Fibroblast of pulmonary artery (primary cell): ENCODE results near the gene ABRACL.

Experiments
- DNase-seq: peaks from one replicate; pipeline ENCODE4 v3.0.0-alpha.2; 2010; ENCODE audit warnings: low read depth
- H3K4me3 ChIP-seq: replicated peaks from 2 replicates; pipeline ENCODE4 v1.5.1; 2011; ENCODE audit warnings: low read depth, mild to moderate bottlenecking, control low read depth, low read length, moderate library complexity
- TF ChIP-seq, protein P1 (sequence below): IDR thresholded peaks from 2 replicates; pipeline ENCODE4 v1.5.1; 2011; ENCODE audit warnings: mild to moderate bottlenecking, control low read depth, low read length, inconsistent platforms; ENCODE audit errors: missing control alignments

Gene ABRACL

DNA sequence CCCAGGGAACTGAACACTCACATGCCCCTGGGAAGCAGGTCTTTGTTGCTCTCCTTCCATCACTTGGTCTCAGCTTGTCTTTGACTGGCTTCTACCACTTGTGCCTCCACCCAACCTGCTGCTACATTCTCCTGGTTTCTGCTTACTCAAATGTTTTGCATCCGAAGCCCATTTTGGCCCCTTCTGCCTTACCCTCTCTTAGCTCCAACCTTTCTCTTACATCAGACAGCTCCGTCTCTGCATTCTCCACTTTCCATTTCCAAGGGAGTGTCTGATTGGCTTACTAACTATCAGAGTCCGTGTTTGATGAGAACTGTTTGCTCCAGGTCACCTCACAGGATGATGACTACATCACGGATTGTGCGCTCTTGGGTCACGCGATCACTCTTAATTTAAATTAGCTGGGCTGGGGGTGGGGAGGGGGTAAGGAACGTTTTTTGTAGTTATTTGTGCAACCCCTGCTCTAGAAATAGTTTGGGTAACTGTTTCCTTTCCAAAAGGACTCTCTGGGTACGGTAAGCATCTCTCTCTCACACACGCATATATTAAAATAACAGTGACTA is 844 bp upstream of the ABRACL start:
- TF ChIP-seq, protein P1, sequence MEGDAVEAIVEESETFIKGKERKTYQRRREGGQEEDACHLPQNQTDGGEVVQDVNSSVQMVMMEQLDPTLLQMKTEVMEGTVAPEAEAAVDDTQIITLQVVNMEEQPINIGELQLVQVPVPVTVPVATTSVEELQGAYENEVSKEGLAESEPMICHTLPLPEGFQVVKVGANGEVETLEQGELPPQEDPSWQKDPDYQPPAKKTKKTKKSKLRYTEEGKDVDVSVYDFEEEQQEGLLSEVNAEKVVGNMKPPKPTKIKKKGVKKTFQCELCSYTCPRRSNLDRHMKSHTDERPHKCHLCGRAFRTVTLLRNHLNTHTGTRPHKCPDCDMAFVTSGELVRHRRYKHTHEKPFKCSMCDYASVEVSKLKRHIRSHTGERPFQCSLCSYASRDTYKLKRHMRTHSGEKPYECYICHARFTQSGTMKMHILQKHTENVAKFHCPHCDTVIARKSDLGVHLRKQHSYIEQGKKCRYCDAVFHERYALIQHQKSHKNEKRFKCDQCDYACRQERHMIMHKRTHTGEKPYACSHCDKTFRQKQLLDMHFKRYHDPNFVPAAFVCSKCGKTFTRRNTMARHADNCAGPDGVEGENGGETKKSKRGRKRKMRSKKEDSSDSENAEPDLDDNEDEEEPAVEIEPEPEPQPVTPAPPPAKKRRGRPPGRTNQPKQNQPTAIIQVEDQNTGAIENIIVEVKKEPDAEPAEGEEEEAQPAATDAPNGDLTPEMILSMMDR, result no peak

GRCh38 chr6:139028215-139028657 is 309 bp upstream of the ABRACL start:
- DNase-seq, result no peak
- peak overlapping the region; percentile 91 for H3K4me3 ChIP-seq
- TF ChIP-seq, protein P1, result no peak

More for the DNA sequence above, 844 bp upstream of the ABRACL start:
- H3K4me3 ChIP-seq, result peak overlapping the region; percentile 91
- DNase-seq, result peak; percentile 30

GRCh38 chr6:139029470-139030227 is 1.1 kb downstream of the ABRACL start:
- DNase-seq, result peak; percentile 82
- TF ChIP-seq, protein P1, result no peak
- H3K4me3 ChIP-seq, result peak overlapping the region; percentile 91

DNA sequence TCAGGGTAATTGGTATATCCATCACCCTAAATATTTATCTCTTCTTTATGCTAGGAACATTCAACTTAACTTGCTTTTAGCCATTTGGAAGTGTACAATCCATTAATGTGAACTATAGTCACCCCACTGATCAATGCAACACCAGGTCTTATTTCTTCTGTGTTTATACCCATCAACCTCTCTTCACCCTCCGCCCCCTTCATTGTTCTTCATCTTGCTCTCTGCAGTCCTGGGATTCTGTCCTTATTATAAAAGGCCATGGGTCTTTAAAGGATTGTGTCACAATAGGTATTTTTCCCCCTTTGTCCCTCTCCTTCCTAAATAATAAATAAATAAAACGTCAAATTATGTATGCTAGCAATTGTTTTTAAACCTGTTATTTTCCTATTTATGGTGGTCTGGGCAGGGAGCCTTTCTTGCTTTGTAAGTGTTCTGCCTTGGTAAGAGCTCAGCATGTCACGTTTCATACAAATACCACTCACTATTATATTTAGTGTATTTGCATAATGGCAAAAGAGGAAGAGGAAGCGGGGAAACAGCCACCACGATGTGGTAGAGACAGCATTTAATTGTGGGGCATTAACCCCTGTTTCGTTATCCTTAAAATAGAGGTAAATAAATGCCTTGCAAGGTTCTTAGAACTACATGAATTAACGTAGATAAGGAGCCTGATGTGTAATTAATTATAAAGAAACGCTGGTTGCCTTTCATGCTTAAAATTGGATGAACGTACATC is 1.9 kb downstream of the ABRACL start:
- peak overlapping the region; percentile 91 for H3K4me3 ChIP-seq
- TF ChIP-seq, protein P1, result no peak
- no peak for DNase-seq

- DNase-seq, result peak; percentile 90
- H3K4me3 ChIP-seq, result no peak overlapping the region
- TF ChIP-seq, protein P1, result no peak
Measured at GRCh38 chr6:139037490-139037889, 8.9 kb downstream of the ABRACL start.

DNA sequence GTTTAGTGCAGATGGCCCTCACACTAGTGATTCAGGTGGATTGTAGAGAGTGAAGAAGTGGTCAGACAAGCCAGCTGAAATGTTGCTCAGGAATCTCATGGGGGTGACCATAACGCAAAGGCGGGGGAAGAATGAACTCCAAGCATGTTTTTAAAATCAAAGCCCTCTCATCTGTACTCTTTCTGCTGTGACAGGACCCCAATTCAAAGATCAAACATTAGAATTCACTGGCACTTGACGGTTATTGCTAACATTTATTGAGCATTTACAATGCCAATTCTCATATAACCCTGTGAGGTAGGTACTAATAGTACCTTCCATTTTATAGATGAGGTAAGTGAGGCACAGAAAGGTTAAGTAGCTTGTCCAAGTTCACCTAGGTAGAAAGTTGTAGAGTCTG is 15.7 kb downstream of the ABRACL start:
- no peak for DNase-seq
- TF ChIP-seq, protein P1, result no peak
- no peak overlapping the region for H3K4me3 ChIP-seq
